Panc1 (cell line): Measurements from ENCODE around the gene ATP5F1D. TPM values are rescaled to one million over a fixed set of nuclear protein-coding genes. Genes with fewer than 3 reads are reported as not detected.

ENCODE experiments used
- ATAC-seq: fragments of 200-7000 bp; cut with Tn5 transposase; 2 replicates; pipeline ENCODE4 v1.9.1; 2020; ENCODE audit warnings: mild to moderate bottlenecking, moderate library complexity
- BruUV-seq: library from RNA; stranded (reverse); fragments of 400-500 nt; replicated peaks from 2 replicates; lab custom pipeline; 2021; lab: Mats Ljungman, UMichigan
- CTCF ChIA-PET: fragments of 300-600 bp; sonication (Branson Sonifier 250); formaldehyde crosslinking; loops from one replicate; lab custom pipeline; 2022; ENCODE audit warnings: antibody characterized with exemption; lab: Charles Lee
- POLR2A ChIA-PET: fragments of 300-600 bp; sonication (Branson Sonifier 250); formaldehyde crosslinking; loops from one replicate; lab custom pipeline; 2022; ENCODE audit warnings: antibody characterized with exemption; lab: Charles Lee
- DNase-seq: peaks from one replicate; pipeline ENCODE4 v3.0.0-alpha.2; 2010; ENCODE audit warnings: low read depth, low spot score
- H3K27ac ChIP-seq: 2 replicates; pipeline ENCODE4 v1.5.1; 2011; ENCODE audit warnings: mild to moderate bottlenecking, low read length, inconsistent platforms
- H3K27me3 ChIP-seq: fragments of 200-500 bp; sonication (Bioruptor generic); 2 replicates; pipeline ENCODE4 v1.6.0; 2014; ENCODE audit warnings: low read length, inconsistent platforms; ENCODE audit not compliant: control insufficient read depth, insufficient read depth
- H3K36me3 ChIP-seq: fragments of 200-500 bp; sonication (Bioruptor generic); 2 replicates; pipeline ENCODE4 v1.5.1; 2014; ENCODE audit warnings: inconsistent platforms, mild to moderate bottlenecking, low read length, moderate library complexity; ENCODE audit not compliant: control insufficient read depth, insufficient read depth
- H3K4me1 ChIP-seq: 2 replicates; pipeline ENCODE4 v1.5.1; 2011; ENCODE audit warnings: inconsistent platforms, mild to moderate bottlenecking, low read length, moderate library complexity; ENCODE audit not compliant: control insufficient read depth, insufficient read depth
- H3K4me3 ChIP-seq, 2 experiments: 2 replicates each; pipeline ENCODE4 v1.5.1; 2011 to 2012; ENCODE audit warnings: low read depth in 2 of 2, low read length in 2 of 2, mild to moderate bottlenecking in 2 of 2, inconsistent platforms in 1 of 2, moderate library complexity in 1 of 2
- H3K9me3 ChIP-seq: fragments of 200-500 bp; sonication (Bioruptor generic); 2 replicates; pipeline ENCODE4 v1.5.1; 2014; ENCODE audit warnings: low read depth, mild to moderate bottlenecking, inconsistent platforms, low read length, moderate library complexity; ENCODE audit not compliant: control insufficient read depth, insufficient read depth
- POLR2AphosphoS5 ChIP-seq: IDR thresholded peaks from 2 replicates; pipeline ENCODE4 v1.6.1; 2012; ENCODE audit warnings: mild to moderate bottlenecking, low read depth, low read length, moderate library complexity
- SIN3A ChIP-seq: IDR thresholded peaks from 2 replicates; pipeline ENCODE4 v1.6.1; 2012; ENCODE audit warnings: low read depth, mild to moderate bottlenecking, low read length, moderate library complexity, borderline replicate concordance; ENCODE audit not compliant: insufficient read depth
- TCF7L2 ChIP-seq: IDR thresholded peaks from 2 replicates; pipeline ENCODE4 v1.6.1; 2011; ENCODE audit warnings: mild to moderate bottlenecking, low read depth, low read length, inconsistent platforms
- in situ Hi-C: cut with HindIII; loops from 2 replicates; pipeline ENCODE4 v1.10.0; 2016; ENCODE audit warnings: low sequenced_read_pairs, low pct_unique_long_range_greater_than_20kb
- intact Hi-C: fragments of 100-400 bp; cut with micrococcal nuclease; formaldehyde crosslinking; loops from one replicate; pipeline ENCODE4 v1.10.0; 2022; ENCODE audit not compliant: unreplicated experiment
- total RNA-seq: library from RNA; stranded (reverse); gene quantifications from one replicate; pipeline ENCODE4 v1.2.1, GENCODE V29; 2021; ENCODE audit not compliant: unreplicated experiment
- TF ChIP-seq, protein P1 (sequence below): fragments of 450-650 bp; IDR thresholded peaks from 2 replicates; pipeline ENCODE4 v1.5.1; 2017; ENCODE audit warnings: mild to moderate bottlenecking
- TF ChIP-seq, protein P2 (sequence below), 2 experiments: IDR thresholded peaks; 2 replicates each; pipeline ENCODE4 v1.6.1; 2011 to 2012; ENCODE audit warnings: low read depth in 2 of 2, control low read depth in 1 of 2, low read length in 1 of 2, mild to moderate bottlenecking in 1 of 2, moderate library complexity in 1 of 2; ENCODE audit not compliant: insufficient read depth in 1 of 2

The ATP5F1D gene
- total RNA-seq, 1 experiment from 2014 or later = 218 TPM

DNA sequence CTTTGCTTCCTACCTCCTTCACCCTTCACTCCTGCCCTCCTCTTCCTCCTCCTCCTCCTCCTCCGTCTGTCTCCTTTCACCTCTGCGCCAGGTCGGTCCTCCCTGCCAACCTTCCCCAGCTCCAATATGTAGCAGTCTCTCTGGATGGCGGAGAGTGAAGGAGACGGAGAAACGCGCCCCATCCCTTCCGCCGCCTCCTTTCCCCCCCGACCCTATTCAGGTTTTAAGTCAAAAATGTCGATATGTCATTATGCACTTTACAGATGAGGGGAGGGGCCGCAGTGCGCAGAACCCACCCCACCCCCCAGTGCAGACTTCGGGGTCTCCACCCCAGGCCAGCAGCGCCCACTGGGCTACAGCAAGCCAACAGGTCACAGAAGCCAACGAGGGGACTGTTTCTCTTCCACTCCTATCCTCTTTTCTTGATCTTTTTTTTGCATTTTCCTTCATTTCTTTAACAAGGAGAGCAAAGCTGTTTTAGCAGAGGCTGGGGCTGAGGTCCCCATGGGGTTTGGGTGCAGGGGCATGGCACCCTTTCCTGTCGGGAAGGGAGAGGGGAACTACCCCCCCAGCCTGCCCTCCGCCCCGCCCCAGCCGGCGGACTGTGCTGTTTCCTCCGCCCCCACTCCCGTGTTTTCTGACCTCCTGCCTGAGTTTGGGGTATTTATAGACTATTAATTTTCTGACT is 16.1 kb downstream of the ATP5F1D start:
- Histone ChIP-seq H3K27me3 (no peaks in the 10 kb centered on the region), H3K9me3 (no peaks in the 10 kb centered on the region), H3K4me3 (peak overlapping the region in 1 of 2 experiments; percentile 20; a peak in 1 of 4 replicates), H3K4me1 (peaks cover 64% of the 10 kb centered on the region), H3K36me3 (no peaks in the 10 kb centered on the region; the same call in none of the 2 replicates), H3K27ac (peak overlapping the region; percentile 89)
- TF ChIP-seq, protein P1, sequence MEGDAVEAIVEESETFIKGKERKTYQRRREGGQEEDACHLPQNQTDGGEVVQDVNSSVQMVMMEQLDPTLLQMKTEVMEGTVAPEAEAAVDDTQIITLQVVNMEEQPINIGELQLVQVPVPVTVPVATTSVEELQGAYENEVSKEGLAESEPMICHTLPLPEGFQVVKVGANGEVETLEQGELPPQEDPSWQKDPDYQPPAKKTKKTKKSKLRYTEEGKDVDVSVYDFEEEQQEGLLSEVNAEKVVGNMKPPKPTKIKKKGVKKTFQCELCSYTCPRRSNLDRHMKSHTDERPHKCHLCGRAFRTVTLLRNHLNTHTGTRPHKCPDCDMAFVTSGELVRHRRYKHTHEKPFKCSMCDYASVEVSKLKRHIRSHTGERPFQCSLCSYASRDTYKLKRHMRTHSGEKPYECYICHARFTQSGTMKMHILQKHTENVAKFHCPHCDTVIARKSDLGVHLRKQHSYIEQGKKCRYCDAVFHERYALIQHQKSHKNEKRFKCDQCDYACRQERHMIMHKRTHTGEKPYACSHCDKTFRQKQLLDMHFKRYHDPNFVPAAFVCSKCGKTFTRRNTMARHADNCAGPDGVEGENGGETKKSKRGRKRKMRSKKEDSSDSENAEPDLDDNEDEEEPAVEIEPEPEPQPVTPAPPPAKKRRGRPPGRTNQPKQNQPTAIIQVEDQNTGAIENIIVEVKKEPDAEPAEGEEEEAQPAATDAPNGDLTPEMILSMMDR = no peak
- TF ChIP-seq, protein P2, sequence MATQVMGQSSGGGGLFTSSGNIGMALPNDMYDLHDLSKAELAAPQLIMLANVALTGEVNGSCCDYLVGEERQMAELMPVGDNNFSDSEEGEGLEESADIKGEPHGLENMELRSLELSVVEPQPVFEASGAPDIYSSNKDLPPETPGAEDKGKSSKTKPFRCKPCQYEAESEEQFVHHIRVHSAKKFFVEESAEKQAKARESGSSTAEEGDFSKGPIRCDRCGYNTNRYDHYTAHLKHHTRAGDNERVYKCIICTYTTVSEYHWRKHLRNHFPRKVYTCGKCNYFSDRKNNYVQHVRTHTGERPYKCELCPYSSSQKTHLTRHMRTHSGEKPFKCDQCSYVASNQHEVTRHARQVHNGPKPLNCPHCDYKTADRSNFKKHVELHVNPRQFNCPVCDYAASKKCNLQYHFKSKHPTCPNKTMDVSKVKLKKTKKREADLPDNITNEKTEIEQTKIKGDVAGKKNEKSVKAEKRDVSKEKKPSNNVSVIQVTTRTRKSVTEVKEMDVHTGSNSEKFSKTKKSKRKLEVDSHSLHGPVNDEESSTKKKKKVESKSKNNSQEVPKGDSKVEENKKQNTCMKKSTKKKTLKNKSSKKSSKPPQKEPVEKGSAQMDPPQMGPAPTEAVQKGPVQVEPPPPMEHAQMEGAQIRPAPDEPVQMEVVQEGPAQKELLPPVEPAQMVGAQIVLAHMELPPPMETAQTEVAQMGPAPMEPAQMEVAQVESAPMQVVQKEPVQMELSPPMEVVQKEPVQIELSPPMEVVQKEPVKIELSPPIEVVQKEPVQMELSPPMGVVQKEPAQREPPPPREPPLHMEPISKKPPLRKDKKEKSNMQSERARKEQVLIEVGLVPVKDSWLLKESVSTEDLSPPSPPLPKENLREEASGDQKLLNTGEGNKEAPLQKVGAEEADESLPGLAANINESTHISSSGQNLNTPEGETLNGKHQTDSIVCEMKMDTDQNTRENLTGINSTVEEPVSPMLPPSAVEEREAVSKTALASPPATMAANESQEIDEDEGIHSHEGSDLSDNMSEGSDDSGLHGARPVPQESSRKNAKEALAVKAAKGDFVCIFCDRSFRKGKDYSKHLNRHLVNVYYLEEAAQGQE (IDR thresholded peaks at IDR 0.05; ENCODE audit: insufficient read depth in 1 of 2, low read depth in 2 of 2, low read length in 1 of 2) = no peak
- no peak for TF ChIP-seq TCF7L2
- TF ChIP-seq POLR2AphosphoS5 = no peak
- TF ChIP-seq SIN3A = no peak
- POLR2A ChIA-PET = no interaction called here
- CTCF ChIA-PET = interaction anchor here (0.5 kb wide), 1 partner anchor 10 kb away, joined by 6 read pairs; no protein-coding TSS in a partner anchor
- in situ Hi-C loops = no loop called here
- ATAC-seq (no peak), DNase-seq (no peak)
- intact Hi-C loops = no loop called here
- no TSS peak for BruUV-seq

DNA sequence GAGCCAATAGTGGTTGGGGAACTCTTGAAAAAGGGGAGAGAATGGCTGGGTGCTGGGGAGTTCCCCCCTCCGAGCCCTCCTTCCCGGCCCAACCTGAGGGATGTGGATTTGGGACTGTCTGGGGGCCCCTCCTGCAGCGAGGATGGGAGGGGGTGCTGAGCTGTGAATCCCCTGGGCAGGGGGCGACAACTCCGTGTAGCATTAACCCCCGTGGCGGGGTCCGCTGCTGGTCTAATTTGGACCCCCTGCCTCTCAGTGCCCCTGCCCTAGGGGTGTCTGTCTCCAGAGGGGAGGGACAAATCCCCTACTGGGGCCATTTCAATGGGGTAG is 16.6 kb downstream of the ATP5F1D start:
- TSS peak; percentile 80 for BruUV-seq
- TF ChIP-seq POLR2AphosphoS5 = no peak
- TF ChIP-seq TCF7L2 = no peak
- Histone ChIP-seq H3K36me3 (no peaks in the 10 kb centered on the region; the same call in none of the 2 replicates), H3K27ac (peak overlapping the region; percentile 89), H3K27me3 (no peaks in the 10 kb centered on the region), H3K9me3 (no peaks in the 10 kb centered on the region), H3K4me3 (peak overlapping the region in 1 of 2 experiments; percentile 20; a peak in 1 of 4 replicates), H3K4me1 (peaks cover 69% of the 10 kb centered on the region)
- DNase-seq (no peak), ATAC-seq (no peak)
- CTCF ChIA-PET = no interaction called here
- in situ Hi-C loops (no loop called here), intact Hi-C loops (no loop called here)
- POLR2A ChIA-PET = interaction anchor here (0.6 kb wide), 1 partner anchor 67 kb away, joined by 8 read pairs; no protein-coding TSS in a partner anchor

DNA sequence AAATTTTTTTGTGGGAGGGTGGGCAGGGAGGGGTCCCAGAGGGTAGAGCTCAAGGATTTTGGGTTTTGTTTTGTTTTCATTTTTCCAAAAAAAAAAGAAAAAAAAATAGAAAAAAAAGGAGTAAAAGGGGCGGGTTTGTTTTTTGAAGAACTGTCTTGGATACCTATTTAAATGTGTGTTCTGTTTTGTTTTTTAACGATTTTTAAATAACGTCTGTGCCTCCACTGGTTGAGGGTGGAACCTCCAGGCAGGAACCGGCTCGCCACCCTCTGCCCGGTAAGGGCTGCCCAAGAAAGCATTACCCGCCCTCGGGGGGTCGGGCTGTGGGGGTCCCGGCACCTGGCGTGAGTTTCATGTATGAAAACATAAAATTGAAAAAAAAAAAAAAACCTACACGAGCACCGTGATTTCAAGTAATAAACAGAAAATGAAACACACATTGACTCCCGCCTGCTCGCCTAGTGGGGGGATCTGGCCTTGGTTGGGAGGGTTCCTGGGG is 17.2 kb downstream of the ATP5F1D start:
- ATAC-seq (no peak), DNase-seq (no peak)
- Histone ChIP-seq H3K27me3 (no peaks in the 10 kb centered on the region), H3K27ac (peak overlapping the region; percentile 89), H3K4me3 (peak overlapping the region; percentile 14 to 20; a peak in 2 of 4 replicates), H3K4me1 (peaks cover 71% of the 10 kb centered on the region), H3K36me3 (no peaks in the 10 kb centered on the region; the same call in none of the 2 replicates), H3K9me3 (no peaks in the 10 kb centered on the region)
- in situ Hi-C loops = no loop called here
- ChIA-PET CTCF (no interaction called here), POLR2A (interaction anchor here (0.6 to 1.0 kb wide), 2 partner anchors 10 to 67 kb away, joined by 5 to 8 read pairs; partner anchors contain the start of gene CIRBP)
- BruUV-seq = no TSS peak
- intact Hi-C loops = no loop called here
- TF ChIP-seq POLR2AphosphoS5 = no peak
- no peak for TF ChIP-seq SIN3A
- TF ChIP-seq, protein P1 = no peak
- TF ChIP-seq, protein P2 (IDR thresholded peaks at IDR 0.05; ENCODE audit: insufficient read depth in 1 of 2, low read depth in 2 of 2, low read length in 1 of 2) = no peak
- no peak for TF ChIP-seq TCF7L2
